ENCODE results near the gene TIGIT. TPM values are rescaled to one million over a fixed set of nuclear protein-coding genes. Genes with fewer than 3 reads are reported as not detected.

TIGIT gene
- total RNA-seq, 1 experiment from 2014 or later: not detected

DNA sequence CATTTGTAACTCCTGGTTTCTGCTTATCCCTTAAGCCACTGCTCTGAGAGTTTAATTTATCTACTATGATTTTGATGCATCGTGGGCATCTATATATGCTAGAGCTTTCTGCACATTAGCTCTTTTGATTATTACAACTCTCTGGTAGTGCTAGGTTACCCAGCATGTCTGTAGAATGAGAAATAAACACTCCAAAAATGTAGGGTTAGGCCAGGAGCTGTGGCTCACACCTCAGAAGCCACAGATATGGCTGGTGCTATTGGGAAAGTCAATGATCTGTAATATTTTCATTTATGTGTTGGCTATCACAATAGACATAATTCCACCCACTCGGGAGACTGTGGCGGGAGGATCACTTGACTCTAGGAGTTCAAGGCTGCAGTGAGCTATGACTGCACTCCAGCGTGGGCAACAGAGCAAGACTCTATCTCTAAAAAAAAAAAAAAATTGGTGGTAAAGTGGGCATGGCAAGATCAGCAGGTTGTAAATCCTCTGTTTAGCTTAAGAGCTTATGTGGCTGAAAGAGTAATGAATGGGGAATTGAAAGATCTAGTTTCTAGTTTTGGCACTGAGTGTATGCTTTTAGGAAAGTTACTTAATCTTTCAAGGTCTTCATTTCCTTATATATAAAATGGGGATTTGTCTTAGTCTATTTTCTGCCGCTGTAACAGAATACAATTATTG lies 6.3 kb downstream of the TIGIT start:
- no peaks in the 10 kb centered on the region for H3K36me3 ChIP-seq (ENCODE audit: insufficient read depth, low read length, poor library complexity, severe bottlenecking)
- CTCF ChIA-PET: interaction anchor here (0.6 to 1.5 kb wide), 8 partner anchors 9 to 191 kb away, joined by 3 to 14 read pairs (median 4); no protein-coding TSS in a partner anchor
- H3K27me3 ChIP-seq (replicated peaks; ENCODE audit: insufficient read depth, low read depth, low read length, poor library complexity): no peaks in the 10 kb centered on the region
- H3K4me3 ChIP-seq (ENCODE audit: low read depth, low read length, poor library complexity, severe bottlenecking): peak overlapping the region; percentile 26
- no peak for DNase-seq (ENCODE audit: low spot score)
- H3K9me3 ChIP-seq (ENCODE audit: low read depth, low read length, poor library complexity, severe bottlenecking): no peaks in the 10 kb centered on the region
- no TSS peak for BruUV-seq (replicated peaks)
- no peak overlapping the region for H3K27ac ChIP-seq (ENCODE audit: low read depth, low read length, poor library complexity, severe bottlenecking)
- intact Hi-C loops (cut with micrococcal nuclease; ENCODE audit: unreplicated experiment): no loop called here
- no peaks in the 10 kb centered on the region for H3K4me1 ChIP-seq (ENCODE audit: insufficient read depth, low read length, poor library complexity, severe bottlenecking)
- TF ChIP-seq EZH2 (IDR thresholded peaks at IDR 0.05; ENCODE audit: borderline replicate concordance, low read depth, low read length, poor library complexity, severe bottlenecking): no peak
- TF ChIP-seq, protein P1, sequence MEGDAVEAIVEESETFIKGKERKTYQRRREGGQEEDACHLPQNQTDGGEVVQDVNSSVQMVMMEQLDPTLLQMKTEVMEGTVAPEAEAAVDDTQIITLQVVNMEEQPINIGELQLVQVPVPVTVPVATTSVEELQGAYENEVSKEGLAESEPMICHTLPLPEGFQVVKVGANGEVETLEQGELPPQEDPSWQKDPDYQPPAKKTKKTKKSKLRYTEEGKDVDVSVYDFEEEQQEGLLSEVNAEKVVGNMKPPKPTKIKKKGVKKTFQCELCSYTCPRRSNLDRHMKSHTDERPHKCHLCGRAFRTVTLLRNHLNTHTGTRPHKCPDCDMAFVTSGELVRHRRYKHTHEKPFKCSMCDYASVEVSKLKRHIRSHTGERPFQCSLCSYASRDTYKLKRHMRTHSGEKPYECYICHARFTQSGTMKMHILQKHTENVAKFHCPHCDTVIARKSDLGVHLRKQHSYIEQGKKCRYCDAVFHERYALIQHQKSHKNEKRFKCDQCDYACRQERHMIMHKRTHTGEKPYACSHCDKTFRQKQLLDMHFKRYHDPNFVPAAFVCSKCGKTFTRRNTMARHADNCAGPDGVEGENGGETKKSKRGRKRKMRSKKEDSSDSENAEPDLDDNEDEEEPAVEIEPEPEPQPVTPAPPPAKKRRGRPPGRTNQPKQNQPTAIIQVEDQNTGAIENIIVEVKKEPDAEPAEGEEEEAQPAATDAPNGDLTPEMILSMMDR (conservative IDR thresholded peaks at IDR 0.05; ENCODE audit: low read depth, low read length): no peak
- POLR2A ChIA-PET (ENCODE audit: low non-redundant PET): no interaction called here

DNA sequence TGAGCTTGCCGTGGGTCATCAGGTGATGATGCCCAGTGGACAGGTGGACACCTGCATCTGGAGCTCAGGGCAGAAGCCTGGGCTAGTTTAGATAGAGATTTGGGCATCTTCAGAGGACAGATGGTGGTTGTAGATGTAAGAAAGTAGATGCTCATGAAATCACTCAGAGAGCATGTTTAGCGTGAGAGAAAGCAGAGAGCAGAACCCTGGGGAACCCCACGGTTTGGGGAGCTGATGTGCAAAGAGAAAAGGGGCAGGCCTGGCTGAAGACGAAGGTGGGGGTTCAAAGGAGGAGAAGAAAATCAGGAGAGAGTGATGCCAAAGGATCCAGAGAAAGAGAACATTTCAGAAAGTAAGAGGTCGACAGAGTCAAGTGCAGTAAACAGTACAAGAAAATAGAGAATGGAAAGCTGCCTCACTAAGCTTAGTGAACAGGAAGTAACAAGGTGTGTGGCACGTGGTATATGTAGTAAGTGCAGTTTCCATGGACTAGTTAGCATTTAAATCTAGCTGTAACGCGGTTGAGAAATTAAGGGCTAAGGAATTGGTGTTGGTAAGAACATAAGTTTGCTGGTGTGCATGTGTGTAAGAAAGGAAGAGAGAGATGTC lies 13.5 kb downstream of the TIGIT start:
- DNase-seq (ENCODE audit: low spot score): no peak
- intact Hi-C loops (cut with micrococcal nuclease; ENCODE audit: unreplicated experiment): no loop called here
- POLR2A ChIA-PET (ENCODE audit: low non-redundant PET): no interaction called here
- Histone ChIP-seq H3K27ac (ENCODE audit: low read depth, low read length, poor library complexity, severe bottlenecking) (no peak overlapping the region), H3K9me3 (ENCODE audit: low read depth, low read length, poor library complexity, severe bottlenecking) (no peaks in the 10 kb centered on the region), H3K4me3 (ENCODE audit: low read depth, low read length, poor library complexity, severe bottlenecking) (no peak overlapping the region), H3K36me3 (ENCODE audit: insufficient read depth, low read length, poor library complexity, severe bottlenecking) (no peaks in the 10 kb centered on the region), H3K4me1 (ENCODE audit: insufficient read depth, low read length, poor library complexity, severe bottlenecking) (no peaks in the 10 kb centered on the region), H3K27me3 (replicated peaks; ENCODE audit: insufficient read depth, low read depth, low read length, poor library complexity) (no peaks in the 10 kb centered on the region)
- no TSS peak for BruUV-seq (replicated peaks)
- CTCF ChIA-PET: interaction anchor here (1.8 kb wide), 1 partner anchor 8 kb away, joined by 4 read pairs; no protein-coding TSS in a partner anchor
- TF ChIP-seq, protein P1 (conservative IDR thresholded peaks at IDR 0.05; ENCODE audit: low read depth, low read length): no peak
- no peak for TF ChIP-seq EZH2 (IDR thresholded peaks at IDR 0.05; ENCODE audit: borderline replicate concordance, low read depth, low read length, poor library complexity, severe bottlenecking)

DNA sequence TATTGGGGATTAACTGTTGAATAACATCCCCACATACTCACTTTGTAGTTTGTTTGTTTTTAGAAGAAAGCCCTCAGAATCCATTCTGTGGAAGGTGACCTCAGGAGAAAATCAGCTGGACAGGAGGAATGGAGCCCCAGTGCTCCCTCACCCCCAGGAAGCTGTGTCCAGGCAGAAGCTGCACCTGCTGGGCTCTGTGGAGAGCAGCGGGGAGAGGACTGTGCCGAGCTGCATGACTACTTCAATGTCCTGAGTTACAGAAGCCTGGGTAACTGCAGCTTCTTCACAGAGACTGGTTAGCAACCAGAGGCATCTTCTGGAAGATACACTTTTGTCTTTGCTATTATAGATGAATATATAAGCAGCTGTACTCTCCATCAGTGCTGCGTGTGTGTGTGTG lies 14.0 kb downstream of the TIGIT start:
- POLR2A ChIA-PET (ENCODE audit: low non-redundant PET): no interaction called here
- Histone ChIP-seq H3K27me3 (replicated peaks; ENCODE audit: insufficient read depth, low read depth, low read length, poor library complexity) (no peaks in the 10 kb centered on the region), H3K27ac (ENCODE audit: low read depth, low read length, poor library complexity, severe bottlenecking) (no peak overlapping the region), H3K9me3 (ENCODE audit: low read depth, low read length, poor library complexity, severe bottlenecking) (no peaks in the 10 kb centered on the region), H3K4me1 (ENCODE audit: insufficient read depth, low read length, poor library complexity, severe bottlenecking) (no peaks in the 10 kb centered on the region), H3K36me3 (ENCODE audit: insufficient read depth, low read length, poor library complexity, severe bottlenecking) (no peaks in the 10 kb centered on the region), H3K4me3 (ENCODE audit: low read depth, low read length, poor library complexity, severe bottlenecking) (no peak overlapping the region)
- intact Hi-C loops (cut with micrococcal nuclease; ENCODE audit: unreplicated experiment): no loop called here
- TF ChIP-seq, protein P1 (conservative IDR thresholded peaks at IDR 0.05; ENCODE audit: low read depth, low read length): no peak
- TF ChIP-seq EZH2 (IDR thresholded peaks at IDR 0.05; ENCODE audit: borderline replicate concordance, low read depth, low read length, poor library complexity, severe bottlenecking): no peak
- BruUV-seq (replicated peaks): no TSS peak
- no peak for DNase-seq (ENCODE audit: low spot score)
- CTCF ChIA-PET: interaction anchor here (1.8 kb wide), 1 partner anchor 9 kb away, joined by 4 read pairs; no protein-coding TSS in a partner anchor

Data from A673 (cell line).